Stimulated activated naive CD8-positive, alpha-beta T cell treated with anti-CD3 and anti-CD28 coated beads, Interleukin-15, Interleukin-2, amounts not matched to agents 100 ng/mL and 50 ng/mL, for 24 hours (primary cell): ENCODE results near the gene MRPL43.
"Not testable (repeated sequence)": the region's sequence is repeated elsewhere in the genome, so short reads cannot be mapped to it uniquely, and the experiment has no call there.

Experiments used
- H3K27ac Mint-ChIP-seq: one replicate; pipeline ENCODE4 v1.8.0; 2021; ENCODE audit warnings: mild to moderate bottlenecking, mixed read lengths
- H3K27me3 Mint-ChIP-seq: one replicate; pipeline ENCODE4 v1.8.0; 2021; ENCODE audit warnings: mixed read lengths
- H3K36me3 Mint-ChIP-seq: one replicate; pipeline ENCODE4 v1.8.0; 2021; ENCODE audit warnings: low read depth, mixed read lengths
- H3K4me1 Mint-ChIP-seq: one replicate; pipeline ENCODE4 v1.8.0; 2021; ENCODE audit warnings: low read depth, mixed read lengths
- H3K4me3 Mint-ChIP-seq: one replicate; pipeline ENCODE4 v1.8.0; 2021; ENCODE audit warnings: mild to moderate bottlenecking, mixed read lengths
- H3K9me3 Mint-ChIP-seq: one replicate; pipeline ENCODE4 v1.8.0; 2021; ENCODE audit warnings: mixed read lengths

The MRPL43 gene

GRCh38 chr10:100986952-100987684 lies at the start of gene MRPL43, which contains the start of gene TWNK:
MRPL43 (minus strand) TSS chr10:100987497; CDS start chr10:100987443, 54 bp downstream.
TWNK (plus strand) TSS chr10:100987543; CDS start chr10:100988211, 668 bp downstream.
- no peaks in the 10 kb centered on the region for H3K27me3 Mint-ChIP-seq
- H3K36me3 Mint-ChIP-seq, result peaks cover 47% of the 10 kb centered on the region
- H3K4me1 Mint-ChIP-seq, result peaks cover 47% of the 10 kb centered on the region
- peak within 1 kb of the TSS; percentile 98 for H3K4me3 Mint-ChIP-seq
- H3K27ac Mint-ChIP-seq, result peak within 1 kb of the TSS; percentile 99
- no peaks in the 10 kb centered on the region for H3K9me3 Mint-ChIP-seq

- Mint-ChIP-seq H3K4me1 (peaks cover 30% of the 10 kb centered on the region), H3K9me3 (no peaks in the 10 kb centered on the region), H3K36me3 (peaks cover 9% of the 10 kb centered on the region), H3K4me3 (no peak overlapping the region), H3K27ac (no peak overlapping the region), H3K27me3 (no peaks in the 10 kb centered on the region)
These were observed 49.4 kb upstream of the MRPL43 start for GRCh38 chr10:101036726-101037125.

GRCh38 chr10:101035916-101036702 lies 48.8 kb upstream of the MRPL43 start:
- Mint-ChIP-seq H3K9me3 (no peaks in the 10 kb centered on the region), H3K4me1 (peaks cover 29% of the 10 kb centered on the region), H3K4me3 (no peak overlapping the region), H3K27me3 (no peaks in the 10 kb centered on the region), H3K36me3 (peaks cover 9% of the 10 kb centered on the region), H3K27ac (no peak overlapping the region)

- Mint-ChIP-seq H3K4me1 (peaks cover 27% of the 10 kb centered on the region), H3K4me3 (no peak overlapping the region), H3K27ac (no peak overlapping the region), H3K36me3 (peaks cover 9% of the 10 kb centered on the region), H3K9me3 (no peaks in the 10 kb centered on the region), H3K27me3 (no peaks in the 10 kb centered on the region)
These were observed 48.0 kb upstream of the MRPL43 start for GRCh38 chr10:101035314-101035713.

- not testable (repeated sequence) for H3K36me3 Mint-ChIP-seq, H3K4me3 Mint-ChIP-seq, H3K9me3 Mint-ChIP-seq
These were observed 47.1 kb upstream of the MRPL43 start for GRCh38 chr10:101034404-101034803.

GRCh38 chr10:101033276-101033675 lies 46.0 kb upstream of the MRPL43 start:
- no peaks in the 10 kb centered on the region for H3K9me3 Mint-ChIP-seq
- peak overlapping the region; percentile 63 for H3K4me3 Mint-ChIP-seq
- peaks cover 28% of the 10 kb centered on the region for H3K4me1 Mint-ChIP-seq
- H3K27me3 Mint-ChIP-seq, result no peaks in the 10 kb centered on the region
- peak overlapping the region; percentile 65 for H3K27ac Mint-ChIP-seq
- peaks cover 9% of the 10 kb centered on the region for H3K36me3 Mint-ChIP-seq

More at GRCh38 chr10:101034404-101034803, 47.1 kb upstream of the MRPL43 start:
- peaks cover 28% of the 10 kb centered on the region for H3K4me1 Mint-ChIP-seq
- H3K27ac Mint-ChIP-seq, H3K27me3 Mint-ChIP-seq: not testable (repeated sequence)

- Mint-ChIP-seq H3K4me1 (peaks cover 28% of the 10 kb centered on the region), H3K36me3 (peaks cover 5% of the 10 kb centered on the region), H3K27ac (peak overlapping the region; percentile 93), H3K27me3 (no peaks in the 10 kb centered on the region), H3K9me3 (no peaks in the 10 kb centered on the region), H3K4me3 (peak overlapping the region; percentile 87)
These were observed 45.4 kb upstream of the MRPL43 start for GRCh38 chr10:101032637-101033224.

- H3K36me3 Mint-ChIP-seq, result no peaks in the 10 kb centered on the region
- H3K27me3 Mint-ChIP-seq, result no peaks in the 10 kb centered on the region
- peaks cover 28% of the 10 kb centered on the region for H3K4me1 Mint-ChIP-seq
- H3K9me3 Mint-ChIP-seq, result no peaks in the 10 kb centered on the region
- peak overlapping the region; percentile 93 for H3K27ac Mint-ChIP-seq
- H3K4me3 Mint-ChIP-seq, result peak overlapping the region; percentile 87
These were observed 44.7 kb upstream of the MRPL43 start for GRCh38 chr10:101031796-101032636.

GRCh38 chr10:101031128-101031795 lies 44.0 kb upstream of the MRPL43 start, which contains the start of the genes PDZD7 and SFXN3:
PDZD7 (minus strand) TSS chr10:101031129; CDS start chr10:101030219, 910 bp downstream.
SFXN3 (plus strand) TSS chr10:101031234; CDS start chr10:101034695, 3,461 bp downstream.
- H3K4me1 Mint-ChIP-seq, result peaks cover 28% of the 10 kb centered on the region
- no peaks in the 10 kb centered on the region for H3K9me3 Mint-ChIP-seq
- H3K27ac Mint-ChIP-seq, result peak within 1 kb of the TSS; percentile 83

GRCh38 chr10:101030496-101031127 lies 43.3 kb upstream of the MRPL43 start:
- Mint-ChIP-seq H3K4me1 (peaks cover 28% of the 10 kb centered on the region), H3K27ac (no peak overlapping the region), H3K27me3 (no peaks in the 10 kb centered on the region), H3K4me3 (peak overlapping the region; percentile 87), H3K36me3 (no peaks in the 10 kb centered on the region), H3K9me3 (no peaks in the 10 kb centered on the region)

More at GRCh38 chr10:101031128-101031795, 44.0 kb upstream of the MRPL43 start, which contains the start of the genes PDZD7 and SFXN3:
- H3K36me3 Mint-ChIP-seq, result no peaks in the 10 kb centered on the region
- peak within 1 kb of the TSS; percentile 87 for H3K4me3 Mint-ChIP-seq
- no peaks in the 10 kb centered on the region for H3K27me3 Mint-ChIP-seq

GRCh38 chr10:101029520-101030295 lies 42.4 kb upstream of the MRPL43 start:
- H3K27me3 Mint-ChIP-seq, result no peaks in the 10 kb centered on the region
- no peaks in the 10 kb centered on the region for H3K9me3 Mint-ChIP-seq
- no peak overlapping the region for H3K4me3 Mint-ChIP-seq
- H3K36me3 Mint-ChIP-seq, result no peaks in the 10 kb centered on the region
- H3K27ac Mint-ChIP-seq, result no peak overlapping the region
- H3K4me1 Mint-ChIP-seq, result peaks cover 28% of the 10 kb centered on the region

- no peak overlapping the region for H3K27ac Mint-ChIP-seq
- no peaks in the 10 kb centered on the region for H3K9me3 Mint-ChIP-seq
- no peaks in the 10 kb centered on the region for H3K27me3 Mint-ChIP-seq
- H3K4me3 Mint-ChIP-seq, result no peak overlapping the region
- no peaks in the 10 kb centered on the region for H3K36me3 Mint-ChIP-seq
- peaks cover 25% of the 10 kb centered on the region for H3K4me1 Mint-ChIP-seq
These were observed 41.4 kb upstream of the MRPL43 start for GRCh38 chr10:101028446-101029337.
